Tibial nerve (tissue), 3 donors: Measurements from ENCODE around the gene ITK.

Experiments
- POLR2A ChIP-seq, 2 donors: fragments of 450-650 bp; IDR thresholded peaks; one replicate each; pipeline ENCODE4 v1.6.1; 2017; ENCODE audit warnings: antibody characterized with exemption in 2 of 2, mild to moderate bottlenecking in 2 of 2, moderate library complexity in 2 of 2
- TF ChIP-seq, protein P1 (sequence below), 5 experiments: fragments of 200-600 bp in 3 of 5; fragments of 450-650 bp in 2 of 5; sonication (generic) in 3 of 5; IDR thresholded peaks; one replicate each; pipeline ENCODE4 v1.5.1; 2016 to 2019; ENCODE audit warnings: antibody characterized with exemption in 5 of 5, mild to moderate bottlenecking in 3 of 5, moderate library complexity in 2 of 5

DNA sequence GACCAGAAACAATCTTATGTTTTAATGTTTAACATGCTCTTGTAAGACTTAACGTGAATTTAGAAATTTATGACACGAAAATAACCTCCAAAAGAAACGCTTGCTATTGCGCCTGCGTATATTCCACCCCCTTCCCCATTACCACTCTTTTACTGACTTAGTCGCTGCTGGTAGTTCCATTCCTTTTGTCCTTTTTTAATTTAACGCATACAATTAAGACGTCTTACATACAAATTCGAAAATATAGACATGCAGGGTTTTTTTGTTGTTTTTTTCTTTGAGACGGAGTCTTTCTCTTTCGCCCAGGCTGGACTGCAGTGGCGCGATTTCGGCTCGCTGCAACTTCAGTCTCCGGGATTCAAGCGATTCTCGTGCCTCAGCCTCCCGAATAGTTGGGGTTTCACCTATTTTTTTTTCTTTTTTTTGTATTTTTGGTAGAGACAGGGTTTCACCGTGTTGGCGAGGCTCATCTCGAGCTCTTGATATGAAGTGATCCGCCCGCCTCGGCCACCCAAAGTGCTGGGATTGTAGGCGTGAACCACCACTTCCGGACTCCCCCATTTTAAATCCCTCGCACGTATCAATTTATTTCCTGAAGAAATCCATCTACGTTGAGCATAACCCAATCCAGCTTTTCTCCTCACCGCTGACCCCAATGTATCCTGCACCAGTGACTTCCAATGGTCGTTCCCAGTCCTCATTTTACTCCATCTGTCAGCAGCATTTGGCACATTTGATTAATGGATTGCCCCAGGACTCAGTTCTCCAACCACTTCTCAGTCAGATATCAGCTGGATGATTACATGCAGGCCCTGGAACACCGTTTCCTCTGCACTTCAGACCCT is 37.3 kb upstream of the ITK start:
- no peak for TF ChIP-seq POLR2A (IDR thresholded peaks at IDR 0.05)
- TF ChIP-seq, protein P1, sequence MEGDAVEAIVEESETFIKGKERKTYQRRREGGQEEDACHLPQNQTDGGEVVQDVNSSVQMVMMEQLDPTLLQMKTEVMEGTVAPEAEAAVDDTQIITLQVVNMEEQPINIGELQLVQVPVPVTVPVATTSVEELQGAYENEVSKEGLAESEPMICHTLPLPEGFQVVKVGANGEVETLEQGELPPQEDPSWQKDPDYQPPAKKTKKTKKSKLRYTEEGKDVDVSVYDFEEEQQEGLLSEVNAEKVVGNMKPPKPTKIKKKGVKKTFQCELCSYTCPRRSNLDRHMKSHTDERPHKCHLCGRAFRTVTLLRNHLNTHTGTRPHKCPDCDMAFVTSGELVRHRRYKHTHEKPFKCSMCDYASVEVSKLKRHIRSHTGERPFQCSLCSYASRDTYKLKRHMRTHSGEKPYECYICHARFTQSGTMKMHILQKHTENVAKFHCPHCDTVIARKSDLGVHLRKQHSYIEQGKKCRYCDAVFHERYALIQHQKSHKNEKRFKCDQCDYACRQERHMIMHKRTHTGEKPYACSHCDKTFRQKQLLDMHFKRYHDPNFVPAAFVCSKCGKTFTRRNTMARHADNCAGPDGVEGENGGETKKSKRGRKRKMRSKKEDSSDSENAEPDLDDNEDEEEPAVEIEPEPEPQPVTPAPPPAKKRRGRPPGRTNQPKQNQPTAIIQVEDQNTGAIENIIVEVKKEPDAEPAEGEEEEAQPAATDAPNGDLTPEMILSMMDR (IDR thresholded peaks at IDR 0.05), result no peak
